Measurements from ENCODE around the gene HK1. TPM values are rescaled to one million over a fixed set of nuclear protein-coding genes. Genes with fewer than 3 reads are reported as not detected.

Gene HK1
- total RNA-seq, 1 experiment from 2014 or later: 140 TPM

DNA sequence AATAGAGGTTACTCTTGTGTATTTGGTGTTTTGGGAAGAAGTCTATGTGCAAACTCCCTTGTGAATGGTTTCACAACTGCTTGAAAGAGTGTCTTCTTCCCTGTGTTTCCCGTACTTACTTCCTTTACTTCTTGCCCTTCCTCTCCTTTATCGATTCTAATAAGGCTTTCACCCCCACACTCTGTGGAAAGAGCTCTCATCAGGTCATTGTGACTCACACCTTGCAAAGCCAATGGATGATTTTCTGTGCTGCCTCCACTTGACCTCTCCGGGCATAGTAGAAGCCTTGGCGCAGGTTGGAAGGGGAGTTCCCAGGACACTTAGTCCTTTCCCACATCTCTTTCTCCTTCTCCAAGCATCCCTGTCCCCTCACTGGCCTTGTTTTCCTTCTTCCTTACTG, 166.7 kb downstream of the HK1 start:
- H3K79me2 ChIP-seq (ENCODE audit: low read depth): no peaks in the 10 kb centered on the region
- TF ChIP-seq, protein P1, sequence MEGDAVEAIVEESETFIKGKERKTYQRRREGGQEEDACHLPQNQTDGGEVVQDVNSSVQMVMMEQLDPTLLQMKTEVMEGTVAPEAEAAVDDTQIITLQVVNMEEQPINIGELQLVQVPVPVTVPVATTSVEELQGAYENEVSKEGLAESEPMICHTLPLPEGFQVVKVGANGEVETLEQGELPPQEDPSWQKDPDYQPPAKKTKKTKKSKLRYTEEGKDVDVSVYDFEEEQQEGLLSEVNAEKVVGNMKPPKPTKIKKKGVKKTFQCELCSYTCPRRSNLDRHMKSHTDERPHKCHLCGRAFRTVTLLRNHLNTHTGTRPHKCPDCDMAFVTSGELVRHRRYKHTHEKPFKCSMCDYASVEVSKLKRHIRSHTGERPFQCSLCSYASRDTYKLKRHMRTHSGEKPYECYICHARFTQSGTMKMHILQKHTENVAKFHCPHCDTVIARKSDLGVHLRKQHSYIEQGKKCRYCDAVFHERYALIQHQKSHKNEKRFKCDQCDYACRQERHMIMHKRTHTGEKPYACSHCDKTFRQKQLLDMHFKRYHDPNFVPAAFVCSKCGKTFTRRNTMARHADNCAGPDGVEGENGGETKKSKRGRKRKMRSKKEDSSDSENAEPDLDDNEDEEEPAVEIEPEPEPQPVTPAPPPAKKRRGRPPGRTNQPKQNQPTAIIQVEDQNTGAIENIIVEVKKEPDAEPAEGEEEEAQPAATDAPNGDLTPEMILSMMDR (conservative IDR thresholded peaks at IDR 0.05): no peak
- TF ChIP-seq EZH2 (IDR thresholded peaks at IDR 0.05; ENCODE audit: low read depth): no peak
- intact Hi-C loops (cut with micrococcal nuclease; ENCODE audit: unreplicated experiment): no loop called here
- no peaks in the 10 kb centered on the region for H3K27me3 ChIP-seq (ENCODE audit: insufficient read depth, low read depth)
- no TSS peak for BruUV-seq (replicated peaks)
- no peaks in the 10 kb centered on the region for H3K9me3 ChIP-seq (ENCODE audit: insufficient read depth, low read depth)
- no peaks in the 10 kb centered on the region for H3K9me2 ChIP-seq (ENCODE audit: insufficient read depth)
- peaks cover 71% of the 10 kb centered on the region for H3F3A ChIP-seq (ENCODE audit: insufficient read depth, low read depth)
- H3K27ac ChIP-seq: peak overlapping the region; percentile 95
- DNase-seq: peak in 1 of 2 experiments; percentile 69
- H3K4me1 ChIP-seq (replicated peaks; ENCODE audit: insufficient read depth): peaks cover 85% of the 10 kb centered on the region
- H3K36me3 ChIP-seq (ENCODE audit: low read depth): no peaks in the 10 kb centered on the region
- no peak overlapping the region for H3K4me3 ChIP-seq
- H4K20me1 ChIP-seq (ENCODE audit: insufficient read depth): no peaks in the 10 kb centered on the region
- no peak overlapping the region for H2AFZ ChIP-seq
- H3K4me2 ChIP-seq: peak overlapping the region; percentile 96
- ChIA-PET POLR2A (ENCODE audit: unreplicated experiment) (no interaction called here), CTCF (interaction anchor here (0.6 to 0.7 kb wide), 2 partner anchors 21 to 189 kb away, joined by 3 read pairs; no protein-coding TSS in a partner anchor)

- Histone ChIP-seq H3K36me3 (ENCODE audit: low read depth) (no peaks in the 10 kb centered on the region), H3K4me3 (no peak overlapping the region), H3K9me2 (ENCODE audit: insufficient read depth) (no peaks in the 10 kb centered on the region), H2AFZ (no peak overlapping the region), H3K9me3 (ENCODE audit: insufficient read depth, low read depth) (no peaks in the 10 kb centered on the region), H3K4me2 (peak overlapping the region; percentile 96), H3K4me1 (replicated peaks; ENCODE audit: insufficient read depth) (peaks cover 84% of the 10 kb centered on the region), H4K20me1 (ENCODE audit: insufficient read depth) (no peaks in the 10 kb centered on the region), H3F3A (ENCODE audit: insufficient read depth, low read depth) (peaks cover 70% of the 10 kb centered on the region), H3K79me2 (ENCODE audit: low read depth) (no peaks in the 10 kb centered on the region), H3K27ac (peak overlapping the region; percentile 95), H3K27me3 (ENCODE audit: insufficient read depth, low read depth) (no peaks in the 10 kb centered on the region)
- intact Hi-C loops (cut with micrococcal nuclease; ENCODE audit: unreplicated experiment): no loop called here
- ChIA-PET POLR2A (ENCODE audit: unreplicated experiment) (interaction anchor here (0.6 to 1.0 kb wide), 5 partner anchors 9 to 894 kb away, joined by 3 to 17 read pairs (median 5); no protein-coding TSS in a partner anchor), CTCF (interaction anchor here (0.6 to 2.1 kb wide), 6 partner anchors 13 to 153 kb away, joined by 3 to 9 read pairs (median 4); no protein-coding TSS in a partner anchor)
- peak in 1 of 2 experiments; percentile 57 for DNase-seq
- no peak for TF ChIP-seq EZH2 (IDR thresholded peaks at IDR 0.05; ENCODE audit: low read depth)
- TF ChIP-seq, protein P1 (conservative IDR thresholded peaks at IDR 0.05): no peak
- no TSS peak for BruUV-seq (replicated peaks)
Measured at GRCh38 chr10:69446229-69446628, 167.9 kb downstream of the HK1 start.

DNA sequence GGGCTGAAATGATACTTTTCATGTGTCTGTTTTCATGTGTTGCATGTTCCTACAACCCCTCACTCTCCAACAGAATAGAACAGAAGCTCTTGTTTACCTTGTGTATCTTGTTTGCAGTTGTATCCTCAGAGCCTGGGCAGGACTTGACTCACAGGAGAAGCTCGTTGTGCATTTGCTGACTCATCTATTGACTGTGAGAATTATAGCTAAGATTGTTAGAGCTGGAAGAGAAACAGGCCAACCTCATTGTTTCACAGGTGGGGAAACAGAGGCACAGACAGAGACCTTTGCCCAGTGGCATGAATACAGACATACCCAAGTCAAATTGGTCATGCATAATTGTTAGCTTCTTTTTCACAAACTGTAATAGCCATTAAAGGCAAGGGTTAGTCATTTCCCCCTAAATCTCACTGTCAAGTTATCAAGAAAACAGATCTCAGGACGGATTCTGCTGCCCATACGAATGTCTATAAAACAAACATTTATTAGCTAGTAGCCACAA, 168.4 kb downstream of the HK1 start:
- peak overlapping the region; percentile 95 for H3K27ac ChIP-seq
- ChIA-PET POLR2A (ENCODE audit: unreplicated experiment) (interaction anchor here (0.5 to 1.0 kb wide), 9 partner anchors 9 to 957 kb away, joined by 3 to 17 read pairs (median 5); partner anchors contain the start of genes EIF4EBP2 and SUPV3L1), CTCF (interaction anchor here (0.7 to 2.1 kb wide), 6 partner anchors 13 to 153 kb away, joined by 3 to 9 read pairs (median 4); no protein-coding TSS in a partner anchor)
- H3K4me2 ChIP-seq: peak overlapping the region; percentile 96
- H3K9me2 ChIP-seq (ENCODE audit: insufficient read depth): no peaks in the 10 kb centered on the region
- no peaks in the 10 kb centered on the region for H3K27me3 ChIP-seq (ENCODE audit: insufficient read depth, low read depth)
- H4K20me1 ChIP-seq (ENCODE audit: insufficient read depth): no peaks in the 10 kb centered on the region
- no peaks in the 10 kb centered on the region for H3K36me3 ChIP-seq (ENCODE audit: low read depth)
- H3K79me2 ChIP-seq (ENCODE audit: low read depth): peaks cover 3% of the 10 kb centered on the region
- H2AFZ ChIP-seq: no peak overlapping the region
- no peak for TF ChIP-seq EZH2 (IDR thresholded peaks at IDR 0.05; ENCODE audit: low read depth)
- TF ChIP-seq, protein P1 (conservative IDR thresholded peaks at IDR 0.05): no peak
- H3K4me3 ChIP-seq: peak overlapping the region; percentile 2; the same call in 1 of the 2 replicates
- peak; percentile 66 to 98 for DNase-seq
- no TSS peak for BruUV-seq (replicated peaks)
- no peaks in the 10 kb centered on the region for H3K9me3 ChIP-seq (ENCODE audit: insufficient read depth, low read depth)
- intact Hi-C loops (cut with micrococcal nuclease; ENCODE audit: unreplicated experiment): no loop called here
- H3F3A ChIP-seq (ENCODE audit: insufficient read depth, low read depth): peaks cover 71% of the 10 kb centered on the region
- peaks cover 79% of the 10 kb centered on the region for H3K4me1 ChIP-seq (replicated peaks; ENCODE audit: insufficient read depth)
